EH (cell line): ENCODE data around the gene ASIC2.

Source experiments
- DNase-seq: peaks from one replicate; pipeline ENCODE4 v3.0.0-alpha.2; 2015; ENCODE audit warnings: low read depth

ASIC2 gene

DNA sequence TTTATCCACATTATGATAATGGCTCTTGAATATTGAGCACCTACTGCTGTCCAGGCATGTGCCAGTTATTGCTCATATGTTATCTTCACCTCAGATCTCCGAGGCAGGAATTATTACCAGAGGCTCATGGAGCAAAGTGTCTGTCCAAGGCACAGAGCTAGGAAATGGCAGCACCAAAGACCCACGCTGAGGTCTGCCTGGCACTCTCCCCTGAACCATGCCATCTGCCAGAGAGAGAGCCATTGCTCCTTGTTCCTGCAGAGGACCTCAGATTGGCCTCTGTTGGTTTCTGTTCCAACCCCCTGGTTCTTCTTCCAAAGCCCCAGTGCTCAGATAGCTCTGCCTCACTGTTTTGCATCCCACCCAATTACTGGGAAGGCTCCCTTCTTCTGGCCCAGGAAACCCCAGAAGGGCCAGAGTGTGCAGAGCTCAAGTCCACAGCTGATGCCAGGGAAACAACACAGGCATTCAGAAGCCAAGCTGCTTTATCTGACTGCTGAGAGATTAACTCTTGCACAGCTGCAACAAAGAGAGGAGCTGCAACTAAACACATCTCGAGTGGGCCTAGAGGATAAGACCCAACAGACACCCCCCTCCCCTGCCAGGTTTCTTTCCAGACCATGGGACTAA lies 5.9 kb downstream of the ASIC2 start:
- DNase-seq = no peak

DNA sequence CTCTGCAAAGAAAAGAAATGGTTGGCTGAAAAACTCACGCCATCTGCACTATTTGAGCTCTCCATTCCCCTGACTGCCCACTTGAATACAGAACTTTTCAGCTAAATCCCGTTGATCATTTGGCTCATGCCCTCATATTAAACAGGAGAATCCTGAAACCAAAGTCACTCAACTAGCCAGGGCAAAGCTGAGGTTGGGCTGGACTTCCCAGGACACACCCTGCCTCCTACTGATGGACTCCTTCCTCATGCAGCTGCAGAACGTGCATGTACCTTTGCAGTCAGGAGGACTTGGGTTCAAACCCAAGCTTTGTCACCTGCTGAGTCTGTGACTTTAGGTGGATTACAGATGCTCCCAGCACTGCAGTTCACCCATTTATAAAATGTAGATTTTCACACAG lies 7.7 kb downstream of the ASIC2 start:
- no peak for DNase-seq

DNA sequence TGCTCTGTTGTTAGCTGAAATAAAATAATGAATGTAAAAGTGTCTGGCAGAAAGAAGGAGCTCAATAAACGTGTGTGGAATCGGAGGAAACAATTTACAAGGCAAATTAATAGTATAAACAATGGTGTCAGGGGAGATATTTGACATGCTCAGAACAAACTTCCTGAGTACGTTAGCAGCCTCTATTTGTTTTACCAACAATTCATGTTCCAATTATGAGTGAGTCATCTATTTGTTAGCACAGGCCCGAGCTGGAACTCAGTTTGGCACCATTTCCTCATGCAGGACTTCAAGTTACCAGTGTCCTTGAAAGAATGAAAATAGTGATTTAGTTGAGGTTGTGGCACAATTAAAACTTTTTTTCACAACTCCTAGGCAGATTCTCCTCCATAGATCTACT lies 9.1 kb downstream of the ASIC2 start:
- DNase-seq = peak; percentile 83

DNA sequence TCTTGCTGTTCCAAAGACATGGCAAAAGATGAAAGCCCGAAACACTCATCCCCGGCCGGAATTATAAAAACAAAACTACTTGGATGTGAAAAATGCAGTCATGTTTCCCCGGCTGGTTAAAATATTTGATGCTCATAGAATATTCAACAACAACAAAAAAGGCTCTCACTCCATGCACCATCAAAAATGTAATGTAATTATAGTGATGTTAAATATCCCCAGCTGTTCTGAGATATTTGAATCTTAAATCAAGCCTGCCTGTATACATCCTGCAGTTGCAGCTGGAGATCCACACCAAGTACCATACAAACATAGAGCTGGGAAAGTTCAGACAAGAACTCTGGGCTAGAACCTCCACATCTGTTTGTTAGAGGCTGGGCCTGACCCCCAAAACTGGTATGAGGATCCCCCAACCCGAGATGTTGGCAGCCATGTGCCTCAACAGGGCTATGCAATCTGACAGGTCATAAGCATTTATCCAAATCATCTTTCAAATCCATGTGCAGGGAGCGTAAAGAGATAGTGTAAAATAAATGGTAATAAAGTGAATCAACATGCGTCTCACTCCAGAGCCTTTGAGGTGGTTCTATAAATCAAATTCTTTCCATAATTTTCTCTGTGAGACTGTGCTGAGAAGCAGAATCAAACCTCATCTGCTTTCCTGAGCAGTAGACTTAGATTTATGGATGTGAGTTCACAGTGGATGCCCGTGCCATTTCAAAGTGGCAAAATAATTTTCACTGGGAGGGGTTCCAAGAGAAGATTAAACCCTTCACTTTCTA lies 12.7 kb downstream of the ASIC2 start:
- DNase-seq = no peak

DNA sequence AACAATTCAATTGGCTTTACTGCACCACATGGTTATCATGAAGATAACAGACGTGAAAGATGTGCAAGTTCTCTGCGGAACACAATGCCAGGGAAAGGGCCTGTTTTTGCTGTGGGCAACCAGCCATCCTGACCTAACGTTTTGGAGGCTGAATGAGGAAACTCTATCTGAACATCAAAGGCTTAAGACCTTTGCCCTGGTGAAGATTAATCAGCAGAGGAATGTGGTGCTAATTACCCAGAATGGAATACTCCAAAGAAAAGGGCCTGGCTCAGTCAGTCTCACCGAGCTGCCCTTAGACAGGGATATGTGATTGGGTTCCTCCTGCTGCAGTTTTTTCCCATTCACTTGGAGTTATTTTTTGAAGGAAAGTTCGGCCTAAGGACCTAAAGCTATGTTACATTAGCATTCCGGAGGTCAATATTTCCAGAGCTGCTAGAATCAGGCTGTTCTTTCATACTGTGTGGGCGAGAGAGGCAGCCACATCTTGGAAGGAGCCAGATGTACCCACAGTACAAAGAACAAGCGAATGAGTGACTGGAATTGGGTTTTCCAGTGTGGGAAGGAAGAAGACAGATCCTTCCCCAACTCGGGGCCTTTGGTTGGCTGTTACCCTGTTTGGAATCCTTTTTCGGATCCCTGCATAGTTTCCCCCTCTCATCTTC lies 15.5 kb downstream of the ASIC2 start:
- DNase-seq = peak; percentile 13

DNA sequence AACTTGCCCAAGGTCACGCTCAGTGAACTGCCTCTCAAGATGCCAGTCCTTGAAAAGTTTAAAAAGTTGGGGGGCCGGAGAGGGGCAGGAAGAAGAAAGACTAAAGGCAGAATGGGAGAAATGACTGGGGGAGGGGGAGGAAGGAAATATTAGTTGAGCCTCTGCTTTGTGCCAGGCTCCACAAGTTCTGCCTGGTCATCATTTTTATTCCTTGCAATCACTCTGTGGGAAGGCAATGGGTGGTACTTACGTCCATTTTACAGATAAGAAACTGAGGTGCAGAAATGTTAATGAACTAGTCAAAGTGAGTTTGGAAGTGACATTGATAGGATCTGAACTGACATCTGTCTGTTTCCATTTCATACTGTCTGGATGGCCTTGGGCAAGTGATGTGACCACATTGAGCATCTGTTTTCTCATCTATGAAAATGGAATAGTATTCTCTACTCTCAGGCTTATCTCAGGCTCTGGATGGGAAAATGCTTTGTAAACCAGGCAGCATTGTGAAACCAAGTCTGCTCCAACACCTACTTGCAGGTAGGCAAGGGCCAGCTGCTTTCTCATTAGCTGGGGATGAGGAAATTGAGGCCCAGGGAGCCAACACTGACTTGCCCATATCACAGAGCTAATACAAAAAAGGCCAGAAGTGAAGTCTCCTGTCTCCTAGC lies 19.2 kb downstream of the ASIC2 start:
- DNase-seq = no peak

DNA sequence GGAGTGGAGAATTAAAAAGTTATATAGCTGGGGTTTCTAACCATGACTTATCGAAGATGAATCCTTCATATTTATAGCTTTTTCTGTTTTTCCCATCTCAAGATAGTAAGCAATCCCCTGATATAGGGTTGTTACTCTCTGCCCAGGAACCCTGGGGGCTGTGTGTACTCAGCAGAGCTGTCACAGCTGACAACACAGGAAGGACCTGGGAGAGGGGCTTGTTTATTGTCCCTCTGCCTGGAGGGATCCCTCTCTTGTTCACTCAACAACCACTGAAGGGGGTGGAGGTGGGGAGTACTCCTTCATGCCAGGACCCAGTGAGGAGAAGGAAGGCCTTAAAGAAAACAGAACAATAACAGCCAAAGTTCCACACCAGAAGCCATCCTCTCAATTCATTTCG lies 19.8 kb downstream of the ASIC2 start:
- DNase-seq = no peak

DNA sequence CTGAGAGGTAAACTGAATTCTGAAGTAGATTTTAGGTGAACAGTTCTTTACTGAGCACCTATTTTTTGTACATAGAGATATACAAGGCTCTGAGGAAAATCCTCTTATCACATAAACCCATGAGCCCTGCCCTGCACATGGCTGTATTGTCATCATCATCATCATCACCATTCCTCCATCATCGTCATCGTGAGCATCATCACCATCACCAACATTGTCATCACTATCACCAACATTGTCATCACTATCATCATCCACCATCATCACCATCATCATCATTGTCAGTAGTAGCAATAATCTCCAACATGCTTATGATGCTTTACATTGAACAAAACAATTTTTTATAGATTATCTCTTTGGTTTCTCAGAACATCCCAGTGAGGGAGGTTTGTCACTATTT lies 20.7 kb downstream of the ASIC2 start:
- no peak for DNase-seq

DNA sequence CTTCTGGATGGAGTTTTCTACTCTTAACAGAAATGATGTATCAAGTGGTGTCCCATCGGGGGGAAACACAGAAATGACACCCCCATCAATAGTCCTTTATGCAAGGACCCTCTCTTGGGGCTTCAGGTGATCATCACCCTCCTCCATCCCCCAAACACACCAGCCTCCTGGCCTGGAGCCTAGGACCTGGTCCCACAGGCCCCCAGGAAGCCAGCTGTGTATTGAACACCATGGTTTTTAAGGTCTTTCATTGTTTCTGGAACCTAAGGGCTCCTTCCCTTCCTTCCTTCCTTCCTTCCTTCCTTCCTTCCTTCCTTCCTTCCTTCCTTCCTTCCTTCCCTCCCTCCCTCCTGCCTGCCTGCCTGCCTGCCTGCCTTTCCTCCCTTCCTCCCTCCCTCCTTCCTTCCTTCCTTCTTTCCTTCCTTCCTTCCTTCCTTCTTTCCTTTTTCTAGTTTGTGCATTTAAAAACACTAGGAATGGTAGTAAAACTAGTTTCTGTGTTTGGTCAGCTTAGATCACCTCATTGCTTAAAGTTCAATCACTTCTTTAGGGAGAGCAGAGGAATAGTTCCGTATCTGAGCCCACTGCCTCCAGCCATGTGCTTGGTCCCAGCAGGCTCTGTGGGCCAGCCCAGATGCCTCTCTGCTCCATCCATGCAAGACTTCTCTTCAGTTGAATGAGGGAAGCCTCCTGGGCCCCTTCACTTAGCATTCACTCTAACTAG lies 23.6 kb downstream of the ASIC2 start:
- DNase-seq = no peak

DNA sequence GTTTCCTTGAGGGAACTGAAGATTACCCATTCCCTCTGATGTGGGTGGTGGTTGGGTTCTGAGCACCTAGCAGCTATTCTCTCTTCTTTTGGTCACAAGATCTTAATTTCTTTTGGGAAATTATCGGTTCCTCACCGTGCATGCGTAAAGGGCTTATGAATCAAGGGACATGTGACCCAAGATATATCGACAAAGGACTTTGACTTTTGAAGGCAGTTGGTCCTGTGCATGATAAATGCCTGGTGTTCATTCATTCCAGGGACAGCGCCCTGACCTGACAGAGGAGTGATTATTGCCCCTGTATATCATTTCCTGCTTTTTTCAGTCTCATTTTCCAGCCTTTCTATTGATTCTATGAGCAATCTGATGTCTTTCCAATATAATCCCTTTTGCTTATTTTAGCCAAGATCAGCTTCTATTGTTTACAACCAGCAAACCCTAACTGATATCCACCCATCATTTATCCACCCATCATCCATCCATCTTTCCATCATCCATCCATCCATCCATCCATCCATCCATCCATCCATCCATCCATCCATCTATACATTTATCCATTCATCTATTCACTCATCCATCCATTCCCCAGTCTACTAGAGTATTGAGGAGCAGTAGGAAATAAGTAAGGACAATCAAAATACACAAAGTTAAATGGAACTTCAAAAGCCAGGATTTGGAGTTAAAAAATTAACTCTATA lies 25.1 kb downstream of the ASIC2 start:
- DNase-seq = no peak

DNA sequence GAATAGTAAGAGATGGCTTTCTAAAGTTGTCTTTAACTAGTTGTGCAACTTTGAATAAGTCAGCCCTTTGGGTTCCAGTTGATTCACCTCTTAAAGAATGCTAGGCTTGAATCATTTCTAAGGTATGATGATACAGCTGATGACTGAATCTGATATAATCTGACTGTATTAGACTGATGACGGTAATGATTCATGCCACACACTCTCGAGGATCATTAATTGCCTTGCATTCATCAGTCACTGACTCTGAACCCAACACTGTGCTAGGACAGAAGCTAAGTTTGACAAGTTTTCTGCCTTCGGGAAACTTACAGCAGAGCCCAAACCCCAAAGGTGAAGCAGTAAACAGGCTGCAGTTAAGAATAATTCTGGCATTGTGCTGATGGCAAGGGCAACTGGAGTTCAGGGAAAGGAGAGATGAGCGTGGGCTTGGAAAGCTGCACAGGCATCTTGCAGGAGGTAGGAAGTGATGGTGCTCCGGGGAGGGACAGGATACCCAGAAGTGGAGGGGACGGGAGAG lies 25.8 kb downstream of the ASIC2 start:
- DNase-seq = peak; percentile 91

DNA sequence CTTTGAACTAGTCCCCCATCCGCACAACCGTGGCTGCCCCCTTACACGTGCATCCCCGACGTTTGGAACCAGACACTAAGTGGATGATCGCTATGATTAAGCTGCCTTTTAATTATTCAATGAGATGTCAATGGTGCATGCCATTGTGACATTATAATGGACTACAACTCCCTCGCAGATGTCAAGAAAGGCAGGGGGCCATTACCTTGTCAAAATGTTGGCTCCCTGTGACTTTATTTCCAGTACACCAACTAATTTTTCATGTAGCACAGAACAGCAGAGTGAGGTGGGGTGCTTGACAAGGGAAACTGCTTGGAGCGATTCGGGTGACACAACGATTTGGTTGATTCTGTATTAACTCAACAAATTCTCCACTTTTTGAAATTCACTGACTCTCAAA lies 26.5 kb downstream of the ASIC2 start:
- no peak for DNase-seq

DNA sequence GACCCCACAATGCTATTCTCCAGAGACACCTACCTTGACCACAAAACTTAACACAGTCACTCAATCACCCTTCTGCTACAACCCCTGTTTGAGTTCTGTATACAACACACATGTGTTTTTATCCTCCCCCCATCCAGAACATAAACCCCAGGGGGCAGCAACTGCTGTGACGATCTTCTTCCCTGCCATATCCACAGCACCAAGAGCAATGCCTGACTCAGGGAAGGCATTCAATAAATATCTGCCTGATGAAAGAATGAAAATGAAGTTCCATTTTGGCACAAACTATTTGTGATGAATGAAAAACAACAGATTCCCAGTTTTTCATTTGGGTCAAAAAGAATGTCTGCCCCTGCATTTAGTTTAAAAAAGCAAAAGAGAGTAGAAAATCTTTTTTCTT lies 27.0 kb downstream of the ASIC2 start:
- peak; percentile 29 for DNase-seq

DNA sequence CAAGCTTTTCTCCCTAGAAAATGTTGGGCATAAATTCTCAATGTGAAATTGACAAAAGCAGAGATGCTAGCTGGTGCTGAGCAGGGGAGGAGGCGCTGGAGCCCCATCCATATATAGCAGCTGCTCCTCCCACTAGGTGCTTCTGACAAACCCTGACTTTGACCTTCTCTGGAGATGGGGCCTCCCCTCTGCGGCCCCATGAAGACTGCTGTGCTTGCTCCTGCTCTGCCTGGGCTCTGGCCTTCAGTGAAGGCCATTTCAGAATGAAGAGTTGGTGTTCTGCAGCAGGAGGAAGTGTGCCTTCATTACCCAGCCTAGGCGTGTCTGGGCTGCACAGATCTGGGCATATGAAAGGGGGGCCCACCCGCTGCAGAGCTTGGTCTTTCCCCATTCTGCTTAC lies 29.7 kb downstream of the ASIC2 start:
- no peak for DNase-seq

DNA sequence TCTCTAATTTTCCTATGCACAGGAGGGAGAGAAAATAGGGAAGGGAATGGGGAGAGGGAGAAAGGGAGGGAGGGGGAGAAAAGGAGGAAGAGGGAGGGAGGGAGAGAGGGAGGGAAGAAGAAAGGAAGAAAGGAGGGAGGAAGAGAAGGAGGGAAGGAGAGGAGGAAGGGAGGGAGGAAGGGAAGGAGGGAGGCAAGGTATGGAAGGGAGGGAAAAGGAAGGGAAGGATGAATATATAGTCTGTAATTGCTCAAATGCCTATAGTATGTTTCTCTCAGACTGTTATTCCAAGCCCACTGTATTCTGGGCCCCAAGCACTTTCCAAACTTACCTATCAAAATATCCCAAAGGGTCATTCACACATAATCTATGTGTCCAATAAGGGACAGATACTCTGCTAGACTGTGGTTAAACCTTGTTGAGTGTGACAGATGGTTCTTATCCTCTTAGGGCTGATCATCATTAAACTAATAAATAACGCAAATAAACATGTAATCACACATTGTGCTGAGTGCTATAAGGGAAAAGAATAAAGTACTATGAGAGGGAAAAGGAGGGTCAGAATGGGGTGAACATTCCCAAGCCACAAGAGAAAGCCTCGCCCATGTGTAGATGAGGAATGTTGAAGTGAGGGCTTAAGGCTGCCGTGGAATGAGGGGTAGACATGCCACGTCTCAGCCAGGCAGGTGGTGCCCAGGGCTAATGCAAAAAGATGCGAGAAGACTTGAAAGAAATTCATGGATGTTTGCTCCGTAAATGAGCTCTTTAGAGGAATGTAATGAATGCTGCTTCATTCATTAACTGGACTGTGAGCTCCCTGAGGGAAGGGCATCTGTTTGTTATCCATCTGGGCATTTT lies 30.6 kb downstream of the ASIC2 start:
- peak; percentile 14 for DNase-seq

DNA sequence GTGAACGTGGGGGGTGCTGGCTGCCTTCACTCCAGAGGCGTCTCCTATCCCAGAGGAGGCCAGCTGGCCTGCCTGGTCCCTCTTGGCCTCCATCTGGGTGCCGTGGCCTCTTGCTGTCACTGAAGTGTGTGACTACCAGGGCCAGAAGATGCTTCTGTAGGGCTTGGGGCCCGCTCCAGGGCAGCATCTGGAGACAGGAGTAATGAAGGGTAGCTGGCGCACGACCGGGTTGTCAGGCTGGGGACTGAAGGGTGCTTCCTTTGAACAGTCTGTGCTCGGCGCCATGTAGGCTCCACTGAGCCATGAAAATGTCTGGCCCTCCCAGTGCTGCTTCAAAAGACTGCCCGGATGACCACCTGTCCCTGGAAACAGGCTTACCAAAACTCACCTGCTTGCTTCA lies 31.3 kb downstream of the ASIC2 start:
- no peak for DNase-seq

DNA sequence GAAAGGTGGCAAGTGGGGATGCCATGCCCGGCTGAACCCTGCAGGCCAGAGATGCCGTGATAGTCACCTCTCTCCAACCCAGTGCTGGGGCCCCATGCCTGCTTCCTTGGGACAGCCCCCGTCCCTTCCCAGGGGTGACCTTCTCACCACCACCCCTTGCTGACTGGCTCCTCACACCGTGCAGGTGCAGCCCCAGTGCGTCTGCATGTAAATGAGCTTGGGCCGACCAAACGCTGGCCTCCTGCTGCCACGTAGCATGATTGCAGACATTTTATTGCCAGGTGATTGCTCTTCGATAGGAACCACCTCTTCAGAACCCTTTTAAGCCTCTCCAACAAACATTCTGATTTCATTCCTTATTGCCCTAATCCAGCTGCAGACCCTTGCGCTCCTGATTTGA lies 32.5 kb downstream of the ASIC2 start:
- no peak for DNase-seq

DNA sequence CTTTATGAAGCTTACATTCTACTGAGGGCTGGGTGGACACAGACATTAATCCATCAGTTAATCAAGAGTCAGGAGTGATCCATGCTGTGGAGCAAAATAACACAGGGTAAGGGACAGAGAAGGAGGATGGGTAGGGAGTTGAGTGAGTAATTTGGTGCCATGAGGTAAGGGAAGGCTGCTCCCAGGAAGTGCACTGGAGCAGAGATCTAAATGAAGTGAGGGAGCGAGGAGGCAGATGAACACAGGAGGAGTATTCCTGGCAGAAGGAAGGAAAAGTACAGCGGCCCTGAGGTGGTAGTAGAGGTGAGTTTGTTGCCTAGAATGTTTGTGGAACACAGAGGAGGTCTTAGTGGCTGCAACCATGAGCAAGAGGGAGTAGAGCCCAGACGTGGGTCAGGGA lies 34.8 kb downstream of the ASIC2 start:
- DNase-seq = no peak

DNA sequence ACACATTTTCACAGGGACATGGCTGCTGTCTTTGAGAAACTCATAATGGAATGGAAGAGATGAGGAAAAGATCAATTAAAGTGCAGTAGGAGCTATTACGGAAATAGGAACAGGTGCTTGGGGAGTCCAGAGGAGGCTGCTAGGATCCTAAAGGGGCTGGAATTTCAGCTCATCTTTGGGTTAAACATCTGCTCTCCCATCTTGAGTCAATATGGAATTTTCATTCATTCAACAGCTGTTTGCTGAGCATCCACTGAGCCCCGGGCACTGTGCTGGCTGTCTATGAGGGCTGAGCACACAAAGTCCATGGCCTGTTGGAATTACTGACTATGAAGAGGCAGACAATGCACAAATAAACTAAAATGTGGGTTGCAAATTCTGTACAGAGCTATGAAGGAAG lies 47.9 kb downstream of the ASIC2 start:
- no peak for DNase-seq

DNA sequence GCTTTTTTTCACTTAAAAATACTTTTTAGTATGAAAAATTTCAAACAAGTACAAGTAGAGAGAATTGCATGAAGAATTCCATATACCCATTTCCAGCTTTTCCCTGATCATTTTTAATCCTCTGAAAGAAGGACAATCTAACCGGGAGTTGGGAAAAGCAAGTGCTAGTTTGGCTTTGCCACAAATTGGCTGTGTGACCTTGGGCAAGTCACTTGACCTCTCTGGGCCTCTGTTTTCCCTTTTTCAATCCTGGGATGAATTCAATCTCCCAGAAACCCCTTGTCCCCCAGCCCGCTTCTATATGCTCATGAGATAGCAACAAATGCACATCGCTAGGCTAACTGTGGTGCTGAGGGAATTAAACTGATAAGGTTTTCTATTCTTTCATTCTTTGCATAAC lies 49.4 kb downstream of the ASIC2 start:
- no peak for DNase-seq
